NT2/D1 (cell line): ENCODE measurements around the gene PCYT1B.

Experiments used
- DNase-seq: peaks from one replicate; pipeline ENCODE4 v3.0.0-alpha.2; 2011; ENCODE audit warnings: low read depth, low spot score
- H3K27me3 ChIP-seq: 2 replicates; pipeline ENCODE4 v1.6.0; 2011; ENCODE audit warnings: mild to moderate bottlenecking; ENCODE audit not compliant: insufficient read length, insufficient read depth
- H3K36me3 ChIP-seq: 2 replicates; pipeline ENCODE4 v1.6.1; 2011; ENCODE audit warnings: mild to moderate bottlenecking, low read length, mixed read lengths; ENCODE audit not compliant: insufficient read depth, insufficient read length
- H3K4me1 ChIP-seq: 2 replicates; pipeline ENCODE4 v1.5.1; 2011; ENCODE audit not compliant: insufficient read depth, insufficient read length
- H3K4me3 ChIP-seq: 2 replicates; pipeline ENCODE4 v1.5.1; 2011; ENCODE audit warnings: low read depth; ENCODE audit not compliant: insufficient read length
- H3K9ac ChIP-seq: 2 replicates; pipeline ENCODE4 v1.6.0; 2011; ENCODE audit warnings: low read depth; ENCODE audit not compliant: insufficient read length
- H3K9me3 ChIP-seq: 2 replicates; pipeline ENCODE4 v1.5.1; 2011; ENCODE audit warnings: mild to moderate bottlenecking, low read length; ENCODE audit not compliant: insufficient read depth
- SUZ12 ChIP-seq: IDR thresholded peaks from 2 replicates; pipeline ENCODE4 v1.6.1; 2011; ENCODE audit not compliant: insufficient read length, insufficient read depth; ENCODE audit errors: extremely low read depth
- YY1 ChIP-seq: IDR thresholded peaks from 2 replicates; pipeline ENCODE4 v1.6.1; 2011; ENCODE audit not compliant: insufficient read length, insufficient read depth
- ZNF274 ChIP-seq: IDR thresholded peaks from 2 replicates; pipeline ENCODE4 v1.6.1; 2011; ENCODE audit warnings: mild to moderate bottlenecking, low read depth, low read length

The PCYT1B gene

DNA sequence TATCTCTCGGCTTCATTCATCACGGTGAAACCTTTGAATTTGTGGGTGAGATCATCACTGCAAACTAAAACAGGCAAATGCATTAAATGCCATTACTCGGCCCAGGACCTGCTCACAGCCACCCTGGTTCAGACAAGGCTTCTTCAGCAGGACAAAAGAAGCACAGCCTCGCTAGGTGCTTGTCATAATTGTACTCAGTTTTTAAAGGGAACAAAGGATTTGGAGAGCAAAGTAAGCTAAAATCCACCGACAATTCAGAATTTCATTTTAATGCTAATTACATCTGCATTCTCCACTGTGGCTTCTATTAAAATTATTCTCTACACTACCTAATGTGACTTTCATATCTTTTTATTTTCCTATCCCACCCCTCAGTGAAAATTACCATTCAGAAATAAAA, 57.0 kb downstream of the PCYT1B start:
- H3K36me3 ChIP-seq = peaks cover 10% of the 10 kb centered on the region
- TF ChIP-seq YY1 = no peak
- TF ChIP-seq ZNF274 = no peak
- TF ChIP-seq SUZ12 = no peak
- no peaks in the 10 kb centered on the region for H3K4me1 ChIP-seq
- H3K9ac ChIP-seq = no peak overlapping the region
- no peak overlapping the region for H3K4me3 ChIP-seq
- DNase-seq = no peak
- no peaks in the 10 kb centered on the region for H3K27me3 ChIP-seq
- H3K9me3 ChIP-seq = no peaks in the 10 kb centered on the region

GRCh38 chrX:24577091-24577490, 70.1 kb downstream of the PCYT1B start:
- Histone ChIP-seq H3K9me3 (no peaks in the 10 kb centered on the region), H3K4me3 (no peak overlapping the region), H3K27me3 (no peaks in the 10 kb centered on the region), H3K36me3 (peaks cover 14% of the 10 kb centered on the region), H3K9ac (no peak overlapping the region), H3K4me1 (no peaks in the 10 kb centered on the region)
- TF ChIP-seq YY1 (no peak), SUZ12 (no peak), ZNF274 (no peak)
- no peak for DNase-seq

DNA sequence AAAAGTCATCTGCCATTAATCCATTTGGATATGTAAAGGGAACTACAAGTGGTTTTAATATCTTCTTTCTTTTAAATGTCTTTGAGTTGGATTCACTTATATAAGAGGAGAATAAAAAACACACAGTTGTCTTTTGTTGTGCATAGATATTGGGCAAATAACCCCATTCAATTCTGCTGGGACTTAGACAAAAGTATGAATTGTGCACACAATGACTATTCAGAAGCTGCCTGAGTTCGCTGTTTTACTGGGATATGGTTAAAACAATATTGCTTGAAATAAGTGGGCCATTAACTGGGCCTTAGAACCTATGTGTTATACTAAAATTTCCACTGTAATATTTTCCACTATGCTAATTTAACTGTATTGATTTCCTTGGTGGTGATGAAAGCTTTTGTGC, 71.7 kb downstream of the PCYT1B start:
- Histone ChIP-seq H3K4me1 (no peaks in the 10 kb centered on the region), H3K27me3 (no peaks in the 10 kb centered on the region), H3K9ac (no peak overlapping the region), H3K9me3 (no peaks in the 10 kb centered on the region), H3K4me3 (no peak overlapping the region), H3K36me3 (peaks cover 14% of the 10 kb centered on the region)
- no peak for DNase-seq
- TF ChIP-seq SUZ12 = no peak
- no peak for TF ChIP-seq YY1
- no peak for TF ChIP-seq ZNF274

GRCh38 chrX:24574743-24575142, 72.4 kb downstream of the PCYT1B start:
- H3K4me1 ChIP-seq = no peaks in the 10 kb centered on the region
- no peaks in the 10 kb centered on the region for H3K9me3 ChIP-seq
- no peak overlapping the region for H3K4me3 ChIP-seq
- no peak overlapping the region for H3K9ac ChIP-seq
- TF ChIP-seq ZNF274 (no peak), SUZ12 (no peak), YY1 (no peak)
- peaks cover 14% of the 10 kb centered on the region for H3K36me3 ChIP-seq
- DNase-seq = no peak
- no peaks in the 10 kb centered on the region for H3K27me3 ChIP-seq

- no peaks in the 10 kb centered on the region for H3K4me1 ChIP-seq
- peaks cover 2% of the 10 kb centered on the region for H3K36me3 ChIP-seq
- no peak overlapping the region for H3K4me3 ChIP-seq
- TF ChIP-seq ZNF274 (no peak), SUZ12 (no peak), YY1 (no peak)
- no peak overlapping the region for H3K9ac ChIP-seq
- no peaks in the 10 kb centered on the region for H3K9me3 ChIP-seq
- DNase-seq = no peak
- H3K27me3 ChIP-seq = no peaks in the 10 kb centered on the region
Observed at GRCh38 chrX:24567169-24567568, 80.0 kb downstream of the PCYT1B start.

GRCh38 chrX:24566240-24566639, 80.9 kb downstream of the PCYT1B start:
- Histone ChIP-seq H3K4me1 (no peaks in the 10 kb centered on the region), H3K36me3 (peaks cover 2% of the 10 kb centered on the region), H3K9ac (no peak overlapping the region), H3K9me3 (no peaks in the 10 kb centered on the region), H3K27me3 (no peaks in the 10 kb centered on the region), H3K4me3 (no peak overlapping the region)
- TF ChIP-seq YY1 (no peak), ZNF274 (no peak), SUZ12 (no peak)
- no peak for DNase-seq

DNA sequence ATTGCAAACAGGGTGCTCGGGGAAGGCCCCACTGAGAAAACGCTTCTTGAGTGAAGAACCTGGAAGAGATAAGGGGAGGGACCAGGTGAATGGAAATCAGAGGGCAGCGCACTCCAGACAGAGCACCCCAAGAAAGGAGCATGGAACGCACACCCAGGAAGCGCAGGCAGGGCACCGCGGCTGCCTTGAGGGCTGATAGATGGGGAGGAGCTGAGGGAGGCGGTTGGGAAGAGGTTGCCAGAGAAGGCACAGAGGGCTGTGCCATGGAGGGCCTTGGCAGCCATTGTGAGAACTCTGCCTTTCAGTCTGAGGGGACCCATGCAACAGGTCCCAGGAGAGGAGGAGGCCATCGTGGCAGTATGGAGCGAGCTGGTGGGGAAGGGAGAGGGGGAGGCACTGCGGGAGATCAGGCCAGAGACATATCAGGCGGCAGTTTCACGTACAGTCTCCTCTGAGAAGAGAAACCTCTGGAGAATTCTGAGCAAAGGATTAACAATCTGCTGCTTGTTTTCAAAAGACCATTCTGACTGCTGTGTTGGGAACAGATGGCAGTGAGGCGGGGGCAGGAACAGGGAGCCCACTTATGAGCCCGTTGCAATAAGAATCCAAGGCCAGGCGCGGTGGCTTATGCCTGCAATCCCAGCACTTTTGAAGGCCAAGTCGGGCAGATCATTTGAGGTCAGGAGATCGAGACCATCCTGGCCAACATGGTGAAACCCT, 83.7 kb downstream of the PCYT1B start:
- no peaks in the 10 kb centered on the region for H3K36me3 ChIP-seq
- H3K9ac ChIP-seq = no peak overlapping the region
- H3K4me1 ChIP-seq = no peaks in the 10 kb centered on the region
- H3K27me3 ChIP-seq = no peaks in the 10 kb centered on the region
- TF ChIP-seq SUZ12 = no peak
- no peak for TF ChIP-seq ZNF274
- TF ChIP-seq YY1 = no peak
- DNase-seq = no peak
- H3K9me3 ChIP-seq = no peaks in the 10 kb centered on the region
- no peak overlapping the region for H3K4me3 ChIP-seq
